Hypothalamus (tissue), 51 donors: ENCODE measurements around the gene USP4.
"Not testable (repeated sequence)": the region's sequence is repeated elsewhere in the genome, so short reads cannot be mapped to it uniquely, and the experiment has no call there.

Experiments used
- DNase-seq, 51 donors: peaks; one replicate each; lab custom pipeline; 2025; lab: John Stamatoyannopoulos, UW

Gene USP4

GRCh38 chr3:49255718-49256511, 83.9 kb downstream of the USP4 start:
- DNase-seq = no peak

- DNase-seq = no peak
Measured at GRCh38 chr3:49255112-49255511, 84.7 kb downstream of the USP4 start.

GRCh38 chr3:49253512-49253911, 86.3 kb downstream of the USP4 start:
- no peak for DNase-seq

- no peak for DNase-seq
Measured at GRCh38 chr3:49248840-49249227, 91.0 kb downstream of the USP4 start.

GRCh38 chr3:49244581-49245205, 95.2 kb downstream of the USP4 start:
- peak in 2 of 51 donors; percentile 8 to 14 for DNase-seq

- DNase-seq = not testable (repeated sequence)
Measured at GRCh38 chr3:49240091-49240490, 99.8 kb downstream of the USP4 start.

- peak in 6 of 51 donors; percentile 2 to 22 (median 8) for DNase-seq
Measured at GRCh38 chr3:49238274-49239127, 101.4 kb downstream of the USP4 start.

GRCh38 chr3:49237344-49237743, 102.5 kb downstream of the USP4 start:
- DNase-seq = no peak

- DNase-seq = no peak
Measured at GRCh38 chr3:49236226-49236625, 103.6 kb downstream of the USP4 start.

GRCh38 chr3:49228817-49229216, 111.0 kb downstream of the USP4 start:
- not testable (repeated sequence) for DNase-seq
